ENCODE measurements around the gene MICAL2. TPM values are rescaled to one million over a fixed set of nuclear protein-coding genes. Genes with fewer than 3 reads are reported as not detected.

The MICAL2 gene
- total RNA-seq, 1 experiment from 2014 or later: 42.4 TPM

GRCh38 chr11:12312132-12312531 lies 201.7 kb downstream of the MICAL2 start:
- no peak overlapping the region for H3K4me3 ChIP-seq
- DNase-seq: no peak
- H3K36me3 ChIP-seq: no peaks in the 10 kb centered on the region
- H3K9me3 ChIP-seq: peaks cover 21% of the 10 kb centered on the region
- H3K27me3 ChIP-seq: no peaks in the 10 kb centered on the region

Other genes starting within 250 kb of the MICAL2 start
- gene DKK3, start 102.0 kb upstream of the MICAL2 start, total RNA-seq (2014; rRNA removed; shearing (Covaris generic); ENCODE audit: low replicate concordance): 228 and 269 TPM in 2 replicates